HCT116 (cell line): ENCODE data around the gene ERP29.

Experiments
- EZH2 ChIP-seq: fragments of 200-600 bp; sonication (generic); IDR thresholded peaks from 2 replicates; pipeline ENCODE4 v1.6.1; 2017; ENCODE audit warnings: antibody characterized with exemption, mixed run types
- POLR2A ChIP-seq: IDR thresholded peaks from 2 replicates; pipeline ENCODE4 v1.7.0; 2011; ENCODE audit warnings: borderline replicate concordance; ENCODE audit not compliant: insufficient read depth, insufficient read length; ENCODE audit errors: extremely low read depth
- SP1 ChIP-seq: IDR thresholded peaks from 2 replicates; pipeline ENCODE4 v1.6.1; 2012; ENCODE audit warnings: low read depth
- TF ChIP-seq, protein P1 (sequence below), 3 experiments: fragments of 200-600 bp in 1 of 3; sonication (generic) in 1 of 3; IDR thresholded peaks in 2 of 3; conservative IDR thresholded peaks in 1 of 3; 2 replicates each; pipeline ENCODE4 v1.5.1; 2012 to 2017; ENCODE audit warnings: low read depth in 2 of 3, low read length in 2 of 3, antibody characterized with exemption in 1 of 3, borderline replicate concordance in 1 of 3, control low read depth in 1 of 3, mild to moderate bottlenecking in 1 of 3, mixed read lengths in 1 of 3, mixed run types in 1 of 3, moderate library complexity in 1 of 3; ENCODE audit not compliant: insufficient read depth in 1 of 3
- TF ChIP-seq, protein P2 (sequence below): IDR thresholded peaks from 2 replicates; pipeline ENCODE4 v1.6.1; 2012; ENCODE audit warnings: low read depth
- TF ChIP-seq, protein P3 (sequence below): IDR thresholded peaks from 2 replicates; pipeline ENCODE4 v1.6.1; 2011; ENCODE audit warnings: mild to moderate bottlenecking, low read length, moderate library complexity; ENCODE audit not compliant: insufficient replicate concordance; ENCODE audit errors: extremely low read depth

DNA sequence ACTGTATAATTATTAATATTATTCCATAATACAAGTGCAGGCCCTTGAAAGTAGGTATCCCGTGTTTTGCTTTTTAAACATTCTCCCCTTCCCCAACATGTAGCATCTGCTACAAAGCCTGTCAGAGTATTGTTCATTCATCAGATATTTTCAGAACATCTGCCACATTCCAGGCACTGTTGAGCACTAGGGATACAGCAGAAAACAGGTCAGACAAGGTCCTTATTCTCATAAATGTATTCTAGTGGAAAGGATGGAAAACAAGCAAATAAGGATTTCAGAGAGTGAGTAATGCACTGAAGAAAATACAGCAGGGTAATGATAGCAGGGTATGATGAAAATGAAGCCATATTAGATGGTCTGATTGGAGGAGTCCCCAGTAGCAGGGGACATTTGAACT lies 3.8 kb downstream of the ERP29 start:
- no peak for TF ChIP-seq POLR2A
- TF ChIP-seq, protein P1, sequence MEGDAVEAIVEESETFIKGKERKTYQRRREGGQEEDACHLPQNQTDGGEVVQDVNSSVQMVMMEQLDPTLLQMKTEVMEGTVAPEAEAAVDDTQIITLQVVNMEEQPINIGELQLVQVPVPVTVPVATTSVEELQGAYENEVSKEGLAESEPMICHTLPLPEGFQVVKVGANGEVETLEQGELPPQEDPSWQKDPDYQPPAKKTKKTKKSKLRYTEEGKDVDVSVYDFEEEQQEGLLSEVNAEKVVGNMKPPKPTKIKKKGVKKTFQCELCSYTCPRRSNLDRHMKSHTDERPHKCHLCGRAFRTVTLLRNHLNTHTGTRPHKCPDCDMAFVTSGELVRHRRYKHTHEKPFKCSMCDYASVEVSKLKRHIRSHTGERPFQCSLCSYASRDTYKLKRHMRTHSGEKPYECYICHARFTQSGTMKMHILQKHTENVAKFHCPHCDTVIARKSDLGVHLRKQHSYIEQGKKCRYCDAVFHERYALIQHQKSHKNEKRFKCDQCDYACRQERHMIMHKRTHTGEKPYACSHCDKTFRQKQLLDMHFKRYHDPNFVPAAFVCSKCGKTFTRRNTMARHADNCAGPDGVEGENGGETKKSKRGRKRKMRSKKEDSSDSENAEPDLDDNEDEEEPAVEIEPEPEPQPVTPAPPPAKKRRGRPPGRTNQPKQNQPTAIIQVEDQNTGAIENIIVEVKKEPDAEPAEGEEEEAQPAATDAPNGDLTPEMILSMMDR (IDR thresholded peaks at IDR 0.05 in 2 of 3, conservative IDR thresholded peaks at IDR 0.05 in 1 of 3; ENCODE audit: borderline replicate concordance in 1 of 3, insufficient read depth in 1 of 3, low read depth in 2 of 3, low read length in 2 of 3): no peak
- no peak for TF ChIP-seq EZH2
- TF ChIP-seq, protein P2, sequence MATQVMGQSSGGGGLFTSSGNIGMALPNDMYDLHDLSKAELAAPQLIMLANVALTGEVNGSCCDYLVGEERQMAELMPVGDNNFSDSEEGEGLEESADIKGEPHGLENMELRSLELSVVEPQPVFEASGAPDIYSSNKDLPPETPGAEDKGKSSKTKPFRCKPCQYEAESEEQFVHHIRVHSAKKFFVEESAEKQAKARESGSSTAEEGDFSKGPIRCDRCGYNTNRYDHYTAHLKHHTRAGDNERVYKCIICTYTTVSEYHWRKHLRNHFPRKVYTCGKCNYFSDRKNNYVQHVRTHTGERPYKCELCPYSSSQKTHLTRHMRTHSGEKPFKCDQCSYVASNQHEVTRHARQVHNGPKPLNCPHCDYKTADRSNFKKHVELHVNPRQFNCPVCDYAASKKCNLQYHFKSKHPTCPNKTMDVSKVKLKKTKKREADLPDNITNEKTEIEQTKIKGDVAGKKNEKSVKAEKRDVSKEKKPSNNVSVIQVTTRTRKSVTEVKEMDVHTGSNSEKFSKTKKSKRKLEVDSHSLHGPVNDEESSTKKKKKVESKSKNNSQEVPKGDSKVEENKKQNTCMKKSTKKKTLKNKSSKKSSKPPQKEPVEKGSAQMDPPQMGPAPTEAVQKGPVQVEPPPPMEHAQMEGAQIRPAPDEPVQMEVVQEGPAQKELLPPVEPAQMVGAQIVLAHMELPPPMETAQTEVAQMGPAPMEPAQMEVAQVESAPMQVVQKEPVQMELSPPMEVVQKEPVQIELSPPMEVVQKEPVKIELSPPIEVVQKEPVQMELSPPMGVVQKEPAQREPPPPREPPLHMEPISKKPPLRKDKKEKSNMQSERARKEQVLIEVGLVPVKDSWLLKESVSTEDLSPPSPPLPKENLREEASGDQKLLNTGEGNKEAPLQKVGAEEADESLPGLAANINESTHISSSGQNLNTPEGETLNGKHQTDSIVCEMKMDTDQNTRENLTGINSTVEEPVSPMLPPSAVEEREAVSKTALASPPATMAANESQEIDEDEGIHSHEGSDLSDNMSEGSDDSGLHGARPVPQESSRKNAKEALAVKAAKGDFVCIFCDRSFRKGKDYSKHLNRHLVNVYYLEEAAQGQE: no peak
- TF ChIP-seq SP1: no peak
- TF ChIP-seq, protein P3, sequence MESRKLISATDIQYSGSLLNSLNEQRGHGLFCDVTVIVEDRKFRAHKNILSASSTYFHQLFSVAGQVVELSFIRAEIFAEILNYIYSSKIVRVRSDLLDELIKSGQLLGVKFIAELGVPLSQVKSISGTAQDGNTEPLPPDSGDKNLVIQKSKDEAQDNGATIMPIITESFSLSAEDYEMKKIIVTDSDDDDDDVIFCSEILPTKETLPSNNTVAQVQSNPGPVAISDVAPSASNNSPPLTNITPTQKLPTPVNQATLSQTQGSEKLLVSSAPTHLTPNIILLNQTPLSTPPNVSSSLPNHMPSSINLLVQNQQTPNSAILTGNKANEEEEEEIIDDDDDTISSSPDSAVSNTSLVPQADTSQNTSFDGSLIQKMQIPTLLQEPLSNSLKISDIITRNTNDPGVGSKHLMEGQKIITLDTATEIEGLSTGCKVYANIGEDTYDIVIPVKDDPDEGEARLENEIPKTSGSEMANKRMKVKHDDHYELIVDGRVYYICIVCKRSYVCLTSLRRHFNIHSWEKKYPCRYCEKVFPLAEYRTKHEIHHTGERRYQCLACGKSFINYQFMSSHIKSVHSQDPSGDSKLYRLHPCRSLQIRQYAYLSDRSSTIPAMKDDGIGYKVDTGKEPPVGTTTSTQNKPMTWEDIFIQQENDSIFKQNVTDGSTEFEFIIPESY: no peak
